ENCODE data around the gene CCL19. TPM values are rescaled to one million over a fixed set of nuclear protein-coding genes. Genes with fewer than 3 reads are reported as not detected.

CCL19 gene
- polyA plus RNA-seq, 2 donors: 2.2 to 10.5 TPM

DNA sequence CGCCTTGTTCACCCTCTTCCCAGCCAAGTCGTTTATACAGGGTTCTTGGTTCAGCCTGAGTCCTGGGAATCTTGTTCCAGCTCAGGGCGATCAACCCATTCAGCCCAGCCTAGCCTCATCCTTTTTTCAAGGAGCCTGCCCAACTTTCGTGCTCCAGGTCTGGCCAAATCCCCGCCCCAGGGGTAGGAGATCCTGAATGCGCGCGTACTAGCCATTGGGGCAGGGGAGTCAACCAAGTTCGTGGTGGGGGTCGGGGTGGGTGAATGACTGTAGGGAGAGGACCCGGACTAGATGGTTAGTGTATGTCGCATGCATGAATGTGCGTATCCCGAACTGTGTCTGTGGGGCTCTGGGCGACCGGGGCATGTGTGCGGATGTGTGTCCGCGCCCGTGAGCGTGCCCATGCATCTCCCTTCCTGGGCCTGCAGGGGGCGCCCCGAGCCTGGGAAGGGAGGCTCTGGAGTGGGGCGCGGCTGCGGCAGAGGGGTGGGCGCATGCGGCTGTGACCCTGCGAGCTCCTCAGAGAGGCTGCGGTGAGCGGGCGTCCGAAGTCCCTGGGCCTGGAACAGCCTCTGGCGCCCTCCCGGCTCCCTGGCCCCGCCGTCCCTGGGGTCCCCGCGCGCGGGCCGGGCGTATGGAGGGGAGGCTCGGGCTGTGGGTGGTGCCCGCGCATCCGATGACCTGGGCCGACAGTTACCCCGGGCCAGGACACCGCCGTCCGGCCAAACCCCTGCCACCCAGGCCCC, 10.1 kb upstream of the CCL19 start:
- WGBS, 2 donors: 8% methylated on average over 47 to 52 of the region's 52 CpGs
- H3K27ac ChIP-seq (ENCODE audit: low read depth in 2 of 2, low read length in 1 of 2): peak overlapping the region; percentile 41 to 47

DNA sequence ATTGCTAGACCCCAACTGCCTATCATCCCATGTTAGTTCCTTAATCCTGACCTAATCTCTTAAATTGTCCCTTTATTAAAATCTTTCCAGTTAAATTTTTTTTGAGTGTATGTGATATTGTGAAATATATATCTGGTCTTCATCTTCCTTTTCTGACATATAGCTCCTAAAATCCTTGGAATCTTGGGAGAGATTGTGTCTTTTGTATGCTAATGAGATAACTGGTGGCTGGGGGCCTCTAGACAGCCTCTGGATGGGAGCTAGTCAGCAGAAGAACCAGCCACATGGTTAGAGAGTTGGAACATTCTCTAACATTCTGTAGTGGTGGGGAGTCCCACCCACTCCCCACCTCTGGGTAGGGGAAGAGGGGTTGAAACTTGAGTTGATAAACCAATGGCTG, 3.7 kb upstream of the CCL19 start:
- Histone ChIP-seq H3K36me3 (ENCODE audit: control insufficient read depth in 2 of 2, insufficient read depth in 2 of 2, low read length in 1 of 2) (no peaks in the 10 kb centered on the region), H3K27me3 (ENCODE audit: control insufficient read depth in 1 of 2, insufficient read depth in 2 of 2, low read length in 2 of 2) (no peaks in the 10 kb centered on the region), H3K9me3 (ENCODE audit: control insufficient read depth in 2 of 2, insufficient read depth in 1 of 2, low read depth in 1 of 2, low read length in 1 of 2) (no peaks in the 10 kb centered on the region), H3K27ac (ENCODE audit: low read depth in 2 of 2, low read length in 1 of 2) (no peak overlapping the region), H3K4me3 (ENCODE audit: low read depth in 1 of 2, low read length in 2 of 2) (no peak overlapping the region), H3K4me1 (ENCODE audit: control insufficient read depth in 2 of 2, insufficient read depth in 2 of 2, low read length in 1 of 2) (peaks cover 0 to under 1% of the 10 kb centered on the region in 2 donors)

More for the DNA sequence above, 10.1 kb upstream of the CCL19 start:
- peak overlapping the region; percentile 69 to 72 for H3K4me3 ChIP-seq (ENCODE audit: low read depth in 1 of 2, low read length in 2 of 2)
- no peaks in the 10 kb centered on the region for H3K27me3 ChIP-seq (ENCODE audit: control insufficient read depth in 1 of 2, insufficient read depth in 2 of 2, low read length in 2 of 2)
- H3K9me3 ChIP-seq (ENCODE audit: control insufficient read depth in 2 of 2, insufficient read depth in 1 of 2, low read depth in 1 of 2, low read length in 1 of 2): no peaks in the 10 kb centered on the region
- no peaks in the 10 kb centered on the region for H3K36me3 ChIP-seq (ENCODE audit: control insufficient read depth in 2 of 2, insufficient read depth in 2 of 2, low read length in 1 of 2)
- peaks cover 0 to 2% of the 10 kb centered on the region in 2 donors for H3K4me1 ChIP-seq (ENCODE audit: control insufficient read depth in 2 of 2, insufficient read depth in 2 of 2, low read length in 1 of 2)

DNA sequence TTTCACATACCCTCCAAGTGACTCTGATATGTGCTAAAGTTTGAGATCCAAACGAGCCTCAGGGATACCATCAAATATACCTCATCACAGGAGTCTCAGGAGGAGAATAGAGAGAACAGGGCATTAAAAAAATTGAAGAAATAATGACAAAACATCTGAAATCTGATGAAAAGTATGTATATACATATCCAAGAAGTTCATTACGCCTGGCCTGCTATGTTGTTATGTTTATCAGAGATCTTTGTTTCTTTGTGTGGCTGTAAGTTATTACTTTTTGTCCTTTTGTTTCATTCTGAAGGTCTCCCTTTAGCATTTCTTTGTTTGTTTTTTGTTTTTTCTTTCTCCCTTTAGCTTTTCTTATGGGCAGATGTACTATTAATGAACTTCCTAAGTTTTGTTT, 2.5 kb upstream of the CCL19 start:
- Histone ChIP-seq H3K27ac (ENCODE audit: low read depth in 2 of 2, low read length in 1 of 2) (no peak overlapping the region), H3K36me3 (ENCODE audit: control insufficient read depth in 2 of 2, insufficient read depth in 2 of 2, low read length in 1 of 2) (no peaks in the 10 kb centered on the region), H3K27me3 (ENCODE audit: control insufficient read depth in 1 of 2, insufficient read depth in 2 of 2, low read length in 2 of 2) (no peaks in the 10 kb centered on the region), H3K4me3 (ENCODE audit: low read depth in 1 of 2, low read length in 2 of 2) (no peak overlapping the region), H3K9me3 (ENCODE audit: control insufficient read depth in 2 of 2, insufficient read depth in 1 of 2, low read depth in 1 of 2, low read length in 1 of 2) (no peaks in the 10 kb centered on the region), H3K4me1 (ENCODE audit: control insufficient read depth in 2 of 2, insufficient read depth in 2 of 2, low read length in 1 of 2) (peaks cover 0 to 5% of the 10 kb centered on the region in 2 donors)
- WGBS, 2 donors: 81 to 85% methylated on average over 2 of the region's 2 CpGs

DNA sequence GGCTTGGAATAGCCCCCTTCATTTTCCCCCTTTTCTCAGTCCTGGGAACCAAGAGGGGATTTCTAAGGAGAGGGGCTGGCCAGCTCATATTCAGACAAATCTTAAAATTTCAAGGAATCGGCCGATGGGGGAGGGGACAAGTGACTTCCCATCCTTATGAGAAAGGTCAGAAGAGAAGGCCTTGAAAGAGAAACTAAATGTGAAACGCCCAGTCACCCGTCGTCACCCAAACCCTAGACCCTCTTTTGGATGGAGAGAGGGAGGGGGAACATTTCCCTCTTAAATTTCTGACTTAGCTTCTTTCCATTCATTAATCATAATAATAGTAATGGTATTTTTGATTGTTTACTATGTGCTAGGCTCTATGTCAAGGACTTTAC, 850 bp upstream of the CCL19 start:
- Histone ChIP-seq H3K27ac (ENCODE audit: low read depth in 2 of 2, low read length in 1 of 2) (no peak overlapping the region), H3K9me3 (ENCODE audit: control insufficient read depth in 2 of 2, insufficient read depth in 1 of 2, low read depth in 1 of 2, low read length in 1 of 2) (no peaks in the 10 kb centered on the region), H3K4me1 (ENCODE audit: control insufficient read depth in 2 of 2, insufficient read depth in 2 of 2, low read length in 1 of 2) (peaks cover 0 to 5% of the 10 kb centered on the region in 2 donors), H3K27me3 (ENCODE audit: control insufficient read depth in 1 of 2, insufficient read depth in 2 of 2, low read length in 2 of 2) (no peaks in the 10 kb centered on the region), H3K36me3 (ENCODE audit: control insufficient read depth in 2 of 2, insufficient read depth in 2 of 2, low read length in 1 of 2) (no peaks in the 10 kb centered on the region), H3K4me3 (ENCODE audit: low read depth in 1 of 2, low read length in 2 of 2) (no peak overlapping the region)
- 87 to 90% methylated on average over 5 of the region's 5 CpGs for WGBS, 2 donors

GRCh38 chr9:34689512-34689911, 1.6 kb downstream of the CCL19 start:
- H3K27ac ChIP-seq (ENCODE audit: low read depth in 2 of 2, low read length in 1 of 2): no peak overlapping the region
- 70 to 87% methylated on average over 8 of the region's 8 CpGs for WGBS, 2 donors
- H3K27me3 ChIP-seq (ENCODE audit: control insufficient read depth in 1 of 2, insufficient read depth in 2 of 2, low read length in 2 of 2): no peaks in the 10 kb centered on the region
- H3K4me3 ChIP-seq (ENCODE audit: low read depth in 1 of 2, low read length in 2 of 2): no peak overlapping the region
- H3K9me3 ChIP-seq (ENCODE audit: control insufficient read depth in 2 of 2, insufficient read depth in 1 of 2, low read depth in 1 of 2, low read length in 1 of 2): no peaks in the 10 kb centered on the region
- H3K36me3 ChIP-seq (ENCODE audit: control insufficient read depth in 2 of 2, insufficient read depth in 2 of 2, low read length in 1 of 2): no peaks in the 10 kb centered on the region
- H3K4me1 ChIP-seq (ENCODE audit: control insufficient read depth in 2 of 2, insufficient read depth in 2 of 2, low read length in 1 of 2): peaks cover 0 to 5% of the 10 kb centered on the region in 2 donors

DNA sequence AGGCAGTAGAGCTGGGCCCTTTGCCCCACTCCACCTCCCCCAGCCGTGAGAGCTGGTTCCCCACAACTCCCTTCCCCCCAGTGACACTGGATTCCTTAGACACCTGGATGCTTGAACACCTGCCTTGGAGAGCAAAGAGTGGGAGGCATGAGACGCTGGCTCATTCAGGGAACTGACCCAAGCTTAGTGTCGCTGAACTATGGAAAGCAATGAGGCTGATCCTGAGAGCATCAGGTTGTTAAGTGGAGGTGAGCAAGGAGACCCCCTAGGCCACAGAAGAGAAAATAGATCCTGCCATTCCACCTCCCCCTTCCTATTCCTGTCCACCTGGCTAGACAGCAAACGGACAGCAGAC, 2.0 kb downstream of the CCL19 start:
- WGBS, 2 donors: 59 to 61% methylated on average over 4 of the region's 4 CpGs
- no peaks in the 10 kb centered on the region for H3K36me3 ChIP-seq (ENCODE audit: control insufficient read depth in 2 of 2, insufficient read depth in 2 of 2, low read length in 1 of 2)
- H3K4me1 ChIP-seq (ENCODE audit: control insufficient read depth in 2 of 2, insufficient read depth in 2 of 2, low read length in 1 of 2): peaks cover 0 to 5% of the 10 kb centered on the region in 2 donors
- H3K27me3 ChIP-seq (ENCODE audit: control insufficient read depth in 1 of 2, insufficient read depth in 2 of 2, low read length in 2 of 2): no peaks in the 10 kb centered on the region
- no peak overlapping the region for H3K27ac ChIP-seq (ENCODE audit: low read depth in 2 of 2, low read length in 1 of 2)
- no peaks in the 10 kb centered on the region for H3K9me3 ChIP-seq (ENCODE audit: control insufficient read depth in 2 of 2, insufficient read depth in 1 of 2, low read depth in 1 of 2, low read length in 1 of 2)
- no peak overlapping the region for H3K4me3 ChIP-seq (ENCODE audit: low read depth in 1 of 2, low read length in 2 of 2)

DNA sequence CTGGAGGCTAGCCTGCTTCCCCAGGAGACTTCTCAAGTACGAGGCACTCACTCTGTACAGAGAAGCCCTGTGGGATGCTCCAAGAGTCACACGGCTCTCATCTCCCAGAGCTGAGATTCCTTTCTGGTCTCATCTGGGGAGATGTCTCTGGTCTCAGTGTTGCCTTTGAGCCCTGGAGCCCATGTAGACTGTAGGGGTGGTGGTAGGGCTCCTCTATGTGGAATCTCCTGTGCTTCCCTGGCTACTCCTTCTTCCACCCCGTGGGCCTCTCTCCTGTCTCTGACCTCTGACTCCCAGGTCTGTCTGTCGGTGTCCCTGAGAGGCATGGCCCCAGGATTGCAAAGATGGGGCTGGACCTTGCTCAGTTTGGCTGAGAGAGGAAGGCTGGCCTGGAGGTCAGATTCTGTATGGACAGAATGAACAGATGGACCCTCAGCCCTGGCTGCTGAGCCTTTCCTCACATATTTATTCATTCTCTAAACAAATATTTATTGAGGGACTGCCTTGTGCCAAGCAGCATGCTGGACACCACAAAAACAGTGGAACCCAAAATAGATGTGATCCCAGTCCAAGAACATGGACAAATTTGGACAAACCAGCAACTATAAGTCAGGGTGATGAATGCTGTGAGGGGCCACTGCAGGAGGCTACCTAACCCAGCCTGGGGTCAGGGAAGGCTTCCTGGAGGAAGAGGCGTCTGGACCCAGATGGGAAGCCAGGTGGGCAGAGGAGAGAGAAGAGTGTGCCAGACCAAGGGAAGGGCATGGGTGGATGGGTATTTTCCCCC, 2.6 kb downstream of the CCL19 start:
- no peaks in the 10 kb centered on the region for H3K27me3 ChIP-seq (ENCODE audit: control insufficient read depth in 1 of 2, insufficient read depth in 2 of 2, low read length in 2 of 2)
- H3K27ac ChIP-seq (ENCODE audit: low read depth in 2 of 2, low read length in 1 of 2): no peak overlapping the region
- no peaks in the 10 kb centered on the region for H3K9me3 ChIP-seq (ENCODE audit: control insufficient read depth in 2 of 2, insufficient read depth in 1 of 2, low read depth in 1 of 2, low read length in 1 of 2)
- WGBS, 2 donors: 64 to 75% methylated on average over 5 of the region's 5 CpGs
- H3K36me3 ChIP-seq (ENCODE audit: control insufficient read depth in 2 of 2, insufficient read depth in 2 of 2, low read length in 1 of 2): no peaks in the 10 kb centered on the region
- H3K4me1 ChIP-seq (ENCODE audit: control insufficient read depth in 2 of 2, insufficient read depth in 2 of 2, low read length in 1 of 2): peaks cover 0 to 5% of the 10 kb centered on the region in 2 donors
- no peak overlapping the region for H3K4me3 ChIP-seq (ENCODE audit: low read depth in 1 of 2, low read length in 2 of 2)

- Histone ChIP-seq H3K27me3 (ENCODE audit: control insufficient read depth in 1 of 2, insufficient read depth in 2 of 2, low read length in 2 of 2) (no peaks in the 10 kb centered on the region), H3K4me3 (ENCODE audit: low read depth in 1 of 2, low read length in 2 of 2) (no peak overlapping the region), H3K36me3 (ENCODE audit: control insufficient read depth in 2 of 2, insufficient read depth in 2 of 2, low read length in 1 of 2) (no peaks in the 10 kb centered on the region), H3K4me1 (ENCODE audit: control insufficient read depth in 2 of 2, insufficient read depth in 2 of 2, low read length in 1 of 2) (peaks cover 0 to 5% of the 10 kb centered on the region in 2 donors), H3K27ac (ENCODE audit: low read depth in 2 of 2, low read length in 1 of 2) (no peak overlapping the region), H3K9me3 (ENCODE audit: control insufficient read depth in 2 of 2, insufficient read depth in 1 of 2, low read depth in 1 of 2, low read length in 1 of 2) (no peaks in the 10 kb centered on the region)
- WGBS, 2 donors: 79 to 86% methylated on average over 10 of the region's 10 CpGs
Observed at GRCh38 chr9:34687276-34688030, 3.6 kb downstream of the CCL19 start.

- 55 to 74% methylated on average over 1 of the region's 1 CpG for WGBS, 2 donors
- H3K4me1 ChIP-seq (ENCODE audit: control insufficient read depth in 2 of 2, insufficient read depth in 2 of 2, low read length in 1 of 2): peaks cover 0 to 5% of the 10 kb centered on the region in 2 donors
Observed at GRCh38 chr9:34686732-34687131, 4.3 kb downstream of the CCL19 start.

More at GRCh38 chr9:34686732-34687131, 4.3 kb downstream of the CCL19 start:
- Histone ChIP-seq H3K4me3 (ENCODE audit: low read depth in 1 of 2, low read length in 2 of 2) (no peak overlapping the region), H3K27me3 (ENCODE audit: control insufficient read depth in 1 of 2, insufficient read depth in 2 of 2, low read length in 2 of 2) (no peaks in the 10 kb centered on the region), H3K9me3 (ENCODE audit: control insufficient read depth in 2 of 2, insufficient read depth in 1 of 2, low read depth in 1 of 2, low read length in 1 of 2) (no peaks in the 10 kb centered on the region), H3K27ac (ENCODE audit: low read depth in 2 of 2, low read length in 1 of 2) (no peak overlapping the region), H3K36me3 (ENCODE audit: control insufficient read depth in 2 of 2, insufficient read depth in 2 of 2, low read length in 1 of 2) (no peaks in the 10 kb centered on the region)
